SU-DHL-6 (cell line): Measurements from ENCODE around the gene MYO18A.

Experiments used
- H2AFZ ChIP-seq: fragments of 200-600 bp; sonication (generic); 2 replicates; pipeline ENCODE4 v1.6.1; 2014; ENCODE audit warnings: low read depth, mild to moderate bottlenecking, moderate library complexity, mixed read lengths, antibody characterized with exemption, low read length; ENCODE audit not compliant: severe bottlenecking
- H3F3A ChIP-seq: fragments of 200-600 bp; shearing (Covaris generic); 2 replicates; pipeline ENCODE4 v1.6.0; 2016; ENCODE audit warnings: antibody characterized with exemption, mild to moderate bottlenecking; ENCODE audit not compliant: insufficient read depth
- H3K27ac ChIP-seq: fragments of 200-600 bp; sonication (generic); 2 replicates; pipeline ENCODE4 v1.5.1; 2016; ENCODE audit warnings: low read depth, mild to moderate bottlenecking, low read length, moderate library complexity, mixed read lengths
- H3K27me3 ChIP-seq: fragments of 200-600 bp; sonication (generic), shearing (Covaris generic); 2 replicates; pipeline ENCODE4 v1.6.0; 2014; ENCODE audit warnings: mild to moderate bottlenecking, low read length
- H3K36me3 ChIP-seq: fragments of 200-600 bp; sonication (generic); 2 replicates; pipeline ENCODE4 v1.6.1; 2014; ENCODE audit warnings: mild to moderate bottlenecking, low read length, mixed read lengths
- H3K4me2 ChIP-seq: fragments of 300-600, 200-600 bp; shearing (Covaris generic), sonication (generic); 2 replicates; pipeline ENCODE4 v1.6.0; 2014; ENCODE audit warnings: low read length, low read depth, mild to moderate bottlenecking; ENCODE audit not compliant: poor library complexity, severe bottlenecking
- H3K4me3 ChIP-seq: fragments of 200-600 bp; sonication (generic); 2 replicates; pipeline ENCODE4 v1.5.1; 2014; ENCODE audit warnings: antibody characterized with exemption, low read length, mild to moderate bottlenecking, mixed read lengths; ENCODE audit not compliant: insufficient read depth, poor library complexity, severe bottlenecking
- H3K79me2 ChIP-seq: fragments of 200-600 bp; sonication (generic); 2 replicates; pipeline ENCODE4 v1.6.1; 2014; ENCODE audit warnings: mild to moderate bottlenecking, low read length, moderate library complexity; ENCODE audit not compliant: insufficient read depth
- H3K9ac ChIP-seq: fragments of 200-600 bp; sonication (generic); 2 replicates; pipeline ENCODE4 v1.7.0; 2014; ENCODE audit warnings: mild to moderate bottlenecking, low read length
- H3K9me2 ChIP-seq: fragments of 200-600 bp; sonication (generic); replicated peaks from 2 replicates; pipeline ENCODE4 v1.6.1; 2014; ENCODE audit warnings: low read length; ENCODE audit not compliant: insufficient read depth
- H3K9me3 ChIP-seq: fragments of 200-600 bp; sonication (generic); 2 replicates; pipeline ENCODE4 v1.6.1; 2014; ENCODE audit warnings: low read length, mixed read lengths; ENCODE audit not compliant: insufficient read depth
- H4K20me1 ChIP-seq: fragments of 200-600 bp; sonication (generic); 2 replicates; pipeline ENCODE4 v1.6.1; 2014; ENCODE audit warnings: low read depth, mild to moderate bottlenecking, antibody characterized with exemption, low read length, moderate library complexity, mixed read lengths
- CTCF ChIP-seq: fragments of 200-600 bp; sonication (generic); IDR thresholded peaks from one replicate; pipeline ENCODE4 v1.5.1; 2017; ENCODE audit warnings: antibody characterized with exemption, mild to moderate bottlenecking, low read length, moderate library complexity; ENCODE audit not compliant: insufficient read depth, poor library complexity, severe bottlenecking
- EZH2phosphoT487 ChIP-seq: fragments of 200-600 bp; sonication (generic), shearing (Covaris generic); conservative IDR thresholded peaks from 2 replicates; pipeline ENCODE4 v1.6.1; 2018; ENCODE audit warnings: mild to moderate bottlenecking, antibody characterized with exemption, low read length, moderate library complexity, mixed read lengths

Gene MYO18A

DNA sequence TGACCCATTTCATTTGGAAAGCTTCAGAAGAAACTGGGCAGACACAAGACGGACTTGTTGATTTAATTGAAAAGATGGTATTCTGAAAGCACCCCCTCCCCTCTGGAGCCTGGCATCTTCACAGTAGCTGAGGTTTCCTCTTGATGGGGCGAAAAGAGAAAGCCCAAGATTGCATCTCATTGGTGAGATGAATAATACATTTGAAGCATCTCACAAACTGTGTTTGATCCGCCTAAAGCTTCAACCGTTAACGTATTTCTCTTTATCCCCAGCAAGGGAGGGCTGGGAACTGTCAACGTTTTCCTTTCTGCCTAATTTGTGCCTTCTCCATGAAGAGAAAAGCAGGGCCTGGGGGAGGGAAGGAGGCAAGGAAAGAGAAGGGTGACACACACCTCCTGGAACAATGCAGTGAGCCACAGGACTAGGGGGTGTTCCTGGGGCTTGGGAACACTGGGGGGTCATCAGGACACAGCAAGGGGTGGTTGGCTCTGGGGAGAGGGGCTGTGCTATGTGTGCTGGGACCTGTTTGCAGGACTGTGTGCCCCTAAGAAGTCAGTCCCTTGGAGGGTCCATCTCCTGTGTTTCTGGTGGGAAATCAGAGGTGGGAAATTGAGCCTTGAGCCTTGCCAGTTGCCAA lies 155.8 kb downstream of the MYO18A start:
- Histone ChIP-seq H3F3A (no peaks in the 10 kb centered on the region), H3K4me2 (no peak overlapping the region), H3K4me3 (no peak overlapping the region), H3K79me2 (no peaks in the 10 kb centered on the region), H4K20me1 (no peaks in the 10 kb centered on the region), H3K27ac (no peak overlapping the region), H3K9ac (no peak overlapping the region), H3K9me2 (no peaks in the 10 kb centered on the region), H3K9me3 (no peaks in the 10 kb centered on the region), H3K36me3 (no peaks in the 10 kb centered on the region), H2AFZ (no peak overlapping the region), H3K27me3 (no peaks in the 10 kb centered on the region)
- TF ChIP-seq CTCF (no peak), EZH2phosphoT487 (no peak)

GRCh38 chr17:29022074-29022473 lies 158.1 kb downstream of the MYO18A start:
- Histone ChIP-seq H3K4me3 (no peak overlapping the region), H3F3A (no peaks in the 10 kb centered on the region), H3K9me3 (no peaks in the 10 kb centered on the region), H3K27ac (no peak overlapping the region), H3K27me3 (no peaks in the 10 kb centered on the region), H3K36me3 (no peaks in the 10 kb centered on the region), H2AFZ (no peak overlapping the region), H3K79me2 (no peaks in the 10 kb centered on the region), H3K9me2 (no peaks in the 10 kb centered on the region), H4K20me1 (no peaks in the 10 kb centered on the region), H3K9ac (no peak overlapping the region), H3K4me2 (no peak overlapping the region)
- no peak for TF ChIP-seq EZH2phosphoT487
- TF ChIP-seq CTCF, result no peak

GRCh38 chr17:29021226-29021625 lies 159.0 kb downstream of the MYO18A start:
- no peak overlapping the region for H3K4me2 ChIP-seq

More at GRCh38 chr17:29021226-29021625, 159.0 kb downstream of the MYO18A start:
- no peak overlapping the region for H3K27ac ChIP-seq
- no peak overlapping the region for H2AFZ ChIP-seq
- no peak overlapping the region for H3K4me3 ChIP-seq
- H3K9me3 ChIP-seq, result no peaks in the 10 kb centered on the region
- H3K79me2 ChIP-seq, result no peaks in the 10 kb centered on the region
- no peaks in the 10 kb centered on the region for H4K20me1 ChIP-seq
- H3K9ac ChIP-seq, result no peak overlapping the region
- H3K9me2 ChIP-seq, result no peaks in the 10 kb centered on the region
- TF ChIP-seq CTCF (no peak), EZH2phosphoT487 (no peak)
- no peaks in the 10 kb centered on the region for H3K27me3 ChIP-seq
- no peaks in the 10 kb centered on the region for H3K36me3 ChIP-seq
- H3F3A ChIP-seq, result no peaks in the 10 kb centered on the region
